GM19239 (cell line): ENCODE measurements around the gene EXTL1.
A peak's percentile ranks its signal among the peaks of the same experiment; 100 is the strongest.

Experiments
- DNase-seq: peaks from one replicate; pipeline ENCODE4 v3.0.0; 2011; ENCODE audit warnings: low spot score; ENCODE audit not compliant: insufficient read length
- FAIRE-seq: peaks from 2 replicates; lab custom pipeline; 2011; peaks lifted over from hg19 to GRCh38; lab: Jason Lieb, UNC

The EXTL1 gene

GRCh38 chr1:26020941-26021646, 481 bp upstream of the EXTL1 start:
- DNase-seq (no peak), FAIRE-seq (no peak)

DNA sequence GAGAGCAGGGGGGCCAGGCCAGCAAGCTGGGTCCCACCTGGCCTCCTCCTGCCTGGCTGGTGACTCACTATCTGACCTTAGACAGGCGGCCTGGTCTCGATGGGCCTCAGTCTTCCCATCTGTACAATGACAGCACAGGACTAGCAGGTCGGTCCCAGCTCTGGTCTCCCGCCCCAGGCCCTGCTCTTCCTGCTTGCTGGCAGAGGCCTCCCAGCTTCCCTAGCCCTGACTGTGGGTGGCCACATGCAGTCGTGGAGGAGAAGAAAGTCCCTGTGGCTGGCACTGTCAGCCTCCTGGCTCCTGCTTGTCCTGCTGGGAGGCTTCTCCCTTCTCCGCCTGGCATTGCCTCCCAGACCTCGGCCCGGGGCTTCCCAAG, 817 bp downstream of the EXTL1 start:
- DNase-seq, result no peak
- no peak for FAIRE-seq

GRCh38 chr1:26023009-26023408, 1.4 kb downstream of the EXTL1 start:
- no peak for FAIRE-seq
- DNase-seq, result no peak

- no peak for DNase-seq
- no peak for FAIRE-seq
These were observed 2.3 kb downstream of the EXTL1 start for GRCh38 chr1:26023826-26024225.

DNA sequence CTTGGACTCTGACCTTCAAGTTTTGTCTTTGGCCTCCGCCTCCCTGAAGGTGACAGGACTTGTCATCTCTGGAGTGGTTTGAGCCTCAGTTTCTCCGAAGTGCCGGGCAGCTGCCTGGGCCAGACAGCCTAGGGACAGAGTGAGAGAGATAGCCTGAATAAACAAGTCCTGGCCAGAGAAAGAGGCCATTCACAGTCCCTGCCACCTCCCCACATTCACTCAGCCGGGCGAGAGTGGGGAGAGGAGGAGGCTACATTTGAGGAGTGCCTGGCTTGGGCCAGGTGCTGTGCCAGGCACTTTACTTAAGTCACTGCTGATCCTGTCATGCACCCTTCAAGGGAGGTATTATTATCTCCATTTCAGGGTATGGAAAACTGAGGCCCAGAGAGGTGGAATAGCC, 3.5 kb downstream of the EXTL1 start:
- no peak for FAIRE-seq
- DNase-seq, result no peak

DNA sequence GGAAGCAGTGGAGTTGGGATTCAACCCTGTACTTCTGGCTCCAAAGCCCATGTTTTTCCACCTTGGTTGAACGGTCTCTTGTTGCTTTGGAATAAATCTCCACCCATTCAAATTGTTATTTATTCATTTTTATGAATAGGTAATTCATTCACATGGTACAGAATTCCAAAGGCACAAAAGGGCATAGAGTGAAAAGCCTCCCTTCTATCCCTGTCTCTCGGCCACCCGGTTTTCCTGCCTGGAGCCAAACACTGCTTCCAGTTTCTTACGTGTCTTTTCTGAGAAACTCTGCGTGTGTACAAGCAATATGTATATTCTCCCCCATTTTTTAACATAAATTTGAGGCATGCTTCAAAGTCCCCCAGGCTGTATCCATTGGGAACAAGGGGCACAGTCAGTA, 3.9 kb downstream of the EXTL1 start:
- DNase-seq (no peak), FAIRE-seq (no peak)

- no peak for FAIRE-seq
These were observed 6.3 kb downstream of the EXTL1 start for GRCh38 chr1:26027716-26028489.

DNA sequence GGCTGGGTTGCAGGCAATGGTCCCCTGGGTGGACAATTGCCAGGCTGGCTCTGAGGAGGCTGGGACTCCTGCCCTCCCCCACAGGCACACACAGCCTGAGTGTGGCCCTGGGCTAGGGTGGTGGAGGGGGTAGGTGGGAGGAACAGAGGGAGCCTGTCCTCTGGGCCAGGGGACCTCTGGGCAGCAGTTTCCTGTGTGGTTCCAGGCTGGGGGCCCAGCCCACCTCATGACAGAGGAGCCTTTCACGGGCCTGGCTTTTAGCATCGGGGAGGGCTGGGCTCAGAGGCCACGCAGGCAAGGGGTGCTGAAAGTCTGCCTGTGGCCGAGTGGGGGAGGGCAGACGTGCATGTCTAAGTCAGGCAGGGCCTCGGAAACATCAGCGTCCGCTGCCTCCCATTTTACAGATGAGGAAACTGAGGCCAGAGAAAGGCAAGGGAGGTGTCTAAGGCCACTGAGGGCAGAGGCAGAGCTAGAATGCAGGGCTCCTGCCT, 7.0 kb downstream of the EXTL1 start:
- DNase-seq (no peak), FAIRE-seq (no peak)

More at GRCh38 chr1:26027716-26028489, 6.3 kb downstream of the EXTL1 start:
- no peak for DNase-seq

- FAIRE-seq, result no peak
- no peak for DNase-seq
These were observed 7.7 kb downstream of the EXTL1 start for GRCh38 chr1:26029054-26029863.

DNA sequence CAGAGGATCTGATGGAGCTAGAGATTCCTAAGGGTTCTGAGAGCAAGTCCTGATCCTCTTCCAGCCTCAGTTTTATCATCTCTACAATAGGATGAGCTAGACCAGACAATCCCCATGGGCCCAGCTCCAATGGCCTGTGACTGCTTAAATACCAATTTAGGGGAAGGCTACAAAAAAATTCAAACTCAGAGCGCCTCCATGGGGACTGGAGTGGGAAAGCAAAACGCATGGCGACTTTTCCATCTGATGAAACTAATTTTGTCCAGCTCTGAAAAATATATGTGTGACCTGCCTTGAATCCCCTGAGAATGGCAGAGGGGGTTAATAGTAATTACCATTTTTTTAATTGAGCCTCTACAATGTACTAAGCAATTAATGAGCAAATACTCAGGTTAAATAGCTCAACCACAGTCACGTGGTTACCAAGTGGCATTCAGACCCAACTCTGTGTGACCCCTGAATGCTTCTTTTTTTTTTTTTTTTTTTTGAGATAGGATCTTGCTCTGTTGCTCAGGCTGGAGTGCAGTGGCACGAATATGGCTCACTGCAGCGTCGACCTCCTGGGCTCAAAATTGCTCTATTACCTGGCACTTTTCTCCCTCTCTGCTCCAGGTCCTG, 8.4 kb downstream of the EXTL1 start:
- FAIRE-seq (no peak), DNase-seq (no peak)

DNA sequence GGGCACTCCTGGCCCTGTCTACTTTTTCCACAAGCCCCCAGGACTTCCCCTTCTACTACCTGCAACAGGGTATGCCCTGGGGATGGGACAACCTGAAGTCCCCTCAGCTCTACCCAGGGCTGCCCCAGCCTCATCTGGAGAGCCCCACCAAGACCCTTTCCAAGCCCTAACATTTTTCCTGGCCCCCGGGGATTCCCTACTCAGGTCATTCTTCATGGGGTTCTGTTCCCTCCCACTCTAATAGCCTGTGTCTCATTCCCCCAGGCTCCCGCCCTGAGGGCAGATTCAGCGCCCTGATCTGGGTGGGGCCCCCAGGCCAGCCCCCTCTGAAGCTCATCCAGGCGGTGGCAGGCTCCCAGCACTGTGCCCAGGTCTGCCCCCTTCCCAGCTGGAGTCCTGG, 9.6 kb downstream of the EXTL1 start:
- DNase-seq (no peak), FAIRE-seq (no peak)

GRCh38 chr1:26031611-26032220, 10.1 kb downstream of the EXTL1 start:
- no peak for FAIRE-seq
- DNase-seq, result no peak

DNA sequence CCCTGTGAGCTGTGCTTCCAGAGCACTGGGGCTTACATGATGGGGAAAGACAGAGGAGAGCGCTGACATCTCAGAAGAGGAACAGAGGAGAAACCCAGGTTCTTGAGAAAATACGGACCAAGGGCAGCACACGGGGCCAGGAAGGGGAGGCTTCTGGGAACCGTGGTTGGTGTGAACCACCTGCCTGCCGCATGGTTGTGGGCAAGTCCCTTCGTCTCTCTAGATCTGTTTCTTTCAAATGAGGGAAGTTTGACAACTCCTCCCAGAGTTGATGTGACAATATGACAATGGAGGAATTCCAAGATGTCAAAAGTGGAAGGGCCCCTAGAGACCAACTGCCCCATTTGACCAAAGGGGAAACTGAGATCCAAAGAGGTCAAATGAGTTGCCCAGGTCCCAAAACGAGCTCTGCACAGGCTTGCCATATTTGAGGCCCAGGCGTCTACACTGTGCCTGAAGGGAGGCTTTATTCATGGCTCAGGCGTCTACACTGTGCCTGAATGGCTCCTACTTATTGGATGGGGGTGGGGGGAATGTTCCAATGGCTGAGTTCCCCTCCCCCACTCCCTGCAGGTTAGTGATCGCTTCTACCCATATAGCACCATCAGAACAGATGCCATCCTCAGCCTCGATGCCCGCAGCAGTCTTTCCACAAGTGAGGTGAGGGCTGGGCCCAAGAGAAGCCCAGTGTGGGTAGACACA, 11.2 kb downstream of the EXTL1 start:
- DNase-seq, result no peak
- FAIRE-seq, result no peak

DNA sequence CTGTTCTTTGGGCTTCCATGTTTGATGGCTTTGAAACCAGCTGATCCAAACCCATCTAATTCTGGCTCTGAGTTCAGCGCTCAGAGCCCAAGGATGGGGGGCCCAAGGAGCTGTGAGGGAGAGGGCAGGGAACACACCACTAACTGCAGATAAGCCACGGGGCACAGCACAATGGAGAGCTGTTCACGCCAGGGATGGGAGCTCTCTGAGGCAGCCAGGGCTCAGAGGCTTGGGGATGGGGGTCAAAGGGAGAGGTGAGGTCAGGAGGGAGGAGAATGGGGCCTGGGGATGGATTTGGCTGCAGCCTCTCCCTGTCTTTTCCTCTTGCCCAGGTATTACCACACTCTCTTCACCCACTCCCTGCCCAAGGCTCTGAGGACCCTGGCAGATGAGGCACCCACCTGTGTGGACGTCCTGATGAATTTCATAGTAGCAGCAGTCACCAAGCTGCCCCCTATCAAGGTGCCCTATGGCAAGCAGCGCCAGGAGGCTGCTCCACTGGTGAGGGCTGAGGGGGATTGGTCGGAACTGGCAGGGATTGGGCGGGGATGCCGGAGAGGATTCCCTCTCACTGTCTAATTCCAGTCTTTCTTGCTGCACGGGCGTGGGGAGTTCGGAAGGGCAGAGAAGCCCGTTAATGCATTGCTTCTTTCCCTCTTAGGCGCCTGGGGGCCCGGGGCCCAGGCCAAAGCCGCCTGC, 13.1 kb downstream of the EXTL1 start:
- DNase-seq (no peak), FAIRE-seq (no peak)

DNA sequence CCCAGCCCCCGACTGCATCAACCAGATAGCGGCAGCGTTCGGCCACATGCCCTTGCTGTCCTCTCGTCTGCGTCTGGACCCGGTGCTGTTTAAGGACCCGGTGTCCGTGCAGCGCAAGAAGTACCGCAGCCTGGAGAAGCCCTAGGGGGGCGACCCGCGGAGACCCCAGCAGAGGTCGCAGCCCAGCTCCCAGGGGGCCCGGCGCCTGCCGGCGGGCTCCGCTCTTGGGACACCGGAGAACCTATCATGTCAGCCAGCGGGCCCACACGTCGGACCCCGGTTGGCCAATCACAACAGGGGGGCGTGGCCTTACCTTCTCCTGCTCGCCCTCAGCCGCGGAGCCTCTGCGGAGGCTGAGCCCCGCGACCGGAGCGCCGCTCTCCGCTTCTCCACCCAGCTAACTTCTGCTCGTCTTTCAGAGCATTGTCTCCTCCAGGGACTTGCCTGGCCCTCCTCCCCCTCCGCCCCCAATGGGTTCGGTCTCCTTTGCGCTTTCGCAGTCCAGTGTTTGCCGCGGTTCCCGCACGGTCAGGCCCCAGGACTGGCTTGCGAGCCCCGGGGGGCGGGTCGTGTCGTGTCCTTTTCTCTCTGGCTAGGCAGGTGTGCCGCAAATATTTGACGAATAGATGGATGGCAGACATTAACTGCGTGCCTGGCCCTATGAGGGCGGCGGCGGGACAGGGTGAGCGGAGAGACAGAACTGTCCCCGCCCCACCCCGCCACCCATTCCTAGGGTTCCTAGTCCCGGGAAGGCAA, 13.8 kb downstream of the EXTL1 start:
- DNase-seq (peak; percentile 98), FAIRE-seq (peak; percentile 94)

DNA sequence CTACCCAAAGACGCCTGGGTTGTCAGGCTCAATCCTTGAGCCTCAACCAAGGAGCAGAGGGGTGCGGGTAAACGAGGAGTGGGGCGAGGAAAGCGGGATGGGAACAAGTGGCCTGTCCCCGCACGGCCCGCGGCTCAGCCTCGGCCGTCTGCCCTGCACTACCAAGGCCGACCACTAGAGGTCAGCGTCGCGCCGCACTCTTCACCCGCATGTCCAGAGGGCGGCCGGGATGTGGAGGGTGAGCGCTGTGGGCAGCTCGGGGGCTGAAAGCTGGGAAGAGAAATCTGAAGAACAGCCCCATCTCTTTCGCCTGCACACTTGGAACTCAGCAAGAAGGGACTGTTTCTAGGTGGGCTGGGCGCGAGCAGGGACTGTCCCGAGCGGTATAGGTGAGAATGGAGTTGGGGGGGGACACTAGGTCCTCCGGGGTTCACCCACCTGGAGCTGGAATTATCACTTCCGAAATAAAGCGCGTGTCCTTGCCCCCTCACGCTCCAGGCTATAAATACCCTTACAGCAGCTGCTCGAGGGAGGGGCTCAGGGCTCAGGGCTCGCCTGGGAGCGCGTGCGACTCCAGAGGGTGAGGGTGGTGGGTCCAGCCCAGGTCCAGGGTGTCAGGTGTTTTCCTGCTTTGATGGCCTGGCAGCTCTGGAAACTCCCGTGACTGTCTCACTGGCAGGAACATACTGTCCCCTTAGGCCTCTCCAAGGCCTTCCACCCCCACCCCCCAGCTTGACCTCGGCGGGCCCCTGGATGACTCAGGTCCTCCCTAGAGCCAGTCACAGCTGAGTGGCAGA, 14.6 kb downstream of the EXTL1 start:
- FAIRE-seq (peak; percentile 88), DNase-seq (peak; percentile 92)

- DNase-seq, result no peak
- FAIRE-seq, result no peak
These were observed 15.2 kb downstream of the EXTL1 start for GRCh38 chr1:26036756-26037281.
